ENCODE measurements around the gene NHLRC2.

GRCh38 chr10:113867904-113868303 lies 13.4 kb downstream of the NHLRC2 start:
- TF ChIP-seq, protein P1, sequence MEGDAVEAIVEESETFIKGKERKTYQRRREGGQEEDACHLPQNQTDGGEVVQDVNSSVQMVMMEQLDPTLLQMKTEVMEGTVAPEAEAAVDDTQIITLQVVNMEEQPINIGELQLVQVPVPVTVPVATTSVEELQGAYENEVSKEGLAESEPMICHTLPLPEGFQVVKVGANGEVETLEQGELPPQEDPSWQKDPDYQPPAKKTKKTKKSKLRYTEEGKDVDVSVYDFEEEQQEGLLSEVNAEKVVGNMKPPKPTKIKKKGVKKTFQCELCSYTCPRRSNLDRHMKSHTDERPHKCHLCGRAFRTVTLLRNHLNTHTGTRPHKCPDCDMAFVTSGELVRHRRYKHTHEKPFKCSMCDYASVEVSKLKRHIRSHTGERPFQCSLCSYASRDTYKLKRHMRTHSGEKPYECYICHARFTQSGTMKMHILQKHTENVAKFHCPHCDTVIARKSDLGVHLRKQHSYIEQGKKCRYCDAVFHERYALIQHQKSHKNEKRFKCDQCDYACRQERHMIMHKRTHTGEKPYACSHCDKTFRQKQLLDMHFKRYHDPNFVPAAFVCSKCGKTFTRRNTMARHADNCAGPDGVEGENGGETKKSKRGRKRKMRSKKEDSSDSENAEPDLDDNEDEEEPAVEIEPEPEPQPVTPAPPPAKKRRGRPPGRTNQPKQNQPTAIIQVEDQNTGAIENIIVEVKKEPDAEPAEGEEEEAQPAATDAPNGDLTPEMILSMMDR (IDR thresholded peaks at IDR 0.05): no peak
- no peak for TF ChIP-seq POLR2A (IDR thresholded peaks at IDR 0.05)
- TF ChIP-seq POLR2AphosphoS5 (IDR thresholded peaks at IDR 0.05): no peak
- no peak for TF ChIP-seq EP300 (IDR thresholded peaks at IDR 0.05; ENCODE audit: low read depth)

Measured in transverse colon (tissue), 4 donors.